Thymus (tissue), 11 donors: ENCODE results near the gene UNC13B. TPM values are rescaled to one million over a fixed set of nuclear protein-coding genes. Genes with fewer than 3 reads are reported as not detected.
"Not testable (repeated sequence)": the region's sequence is repeated elsewhere in the genome, so short reads cannot be mapped to it uniquely, and the experiment has no call there.

Source experiments
- DNase-seq, 9 donors: peaks; one replicate each; pipeline ENCODE4 v3.0.0-alpha.2; 2013; ENCODE audit warnings: low spot score in 9 of 9, low read depth in 6 of 9, missing footprints in 1 of 9
- H3K27ac ChIP-seq, 2 donors: one replicate each; pipeline ENCODE4 v1.5.1; 2013; ENCODE audit warnings: control low read depth in 1 of 2, low read depth in 1 of 2, low read length in 1 of 2, mild to moderate bottlenecking in 1 of 2, moderate library complexity in 1 of 2
- H3K27me3 ChIP-seq, 2 donors: one replicate each; pipeline ENCODE4 v1.5.1; 2013; ENCODE audit warnings: low read length in 1 of 2; ENCODE audit not compliant: control insufficient read depth in 2 of 2, insufficient read depth in 1 of 2
- H3K36me3 ChIP-seq, 2 donors: one replicate each; pipeline ENCODE4 v1.5.1; 2013; ENCODE audit warnings: low read length in 1 of 2, mild to moderate bottlenecking in 1 of 2, moderate library complexity in 1 of 2; ENCODE audit not compliant: control insufficient read depth in 2 of 2, insufficient read depth in 2 of 2
- H3K4me1 ChIP-seq, 2 donors: one replicate each; pipeline ENCODE4 v1.5.1; 2013; ENCODE audit warnings: low read length in 2 of 2; ENCODE audit not compliant: control insufficient read depth in 2 of 2, insufficient read depth in 2 of 2
- H3K4me3 ChIP-seq, 2 donors: one replicate each; pipeline ENCODE4 v1.5.1; 2013; ENCODE audit warnings: low read length in 2 of 2, control low read depth in 1 of 2, mild to moderate bottlenecking in 1 of 2
- H3K9me3 ChIP-seq, 2 donors: one replicate each; pipeline ENCODE4 v1.5.1; 2013; ENCODE audit warnings: low read length in 1 of 2, mild to moderate bottlenecking in 1 of 2; ENCODE audit not compliant: control insufficient read depth in 2 of 2, insufficient read depth in 1 of 2
- WGBS: extraction: QIAGEN DNeasy Blood & Tissue Kit; methylation state at CpG from one replicate; pipeline ENCODE4 v1.1.7; 2013; 5-methylcytosine and 5-hydroxymethylcytosine counted together
- polyA plus RNA-seq: library from polyadenylated mRNA; stranded (reverse); fragments of 200-250 nt; gene quantifications from one replicate; pipeline ENCODE4 v1.2.3, GENCODE V29; 2013
- total RNA-seq: library from RNA; stranded (reverse); fragments of 120-200 nt; gene quantifications from one replicate; pipeline ENCODE4 v1.2.4, GENCODE V29; 2013
- donor health status: healthy.

UNC13B gene
- total and polyA plus RNA-seq, 2 donors, result 3.5 to 6.9 TPM

DNA sequence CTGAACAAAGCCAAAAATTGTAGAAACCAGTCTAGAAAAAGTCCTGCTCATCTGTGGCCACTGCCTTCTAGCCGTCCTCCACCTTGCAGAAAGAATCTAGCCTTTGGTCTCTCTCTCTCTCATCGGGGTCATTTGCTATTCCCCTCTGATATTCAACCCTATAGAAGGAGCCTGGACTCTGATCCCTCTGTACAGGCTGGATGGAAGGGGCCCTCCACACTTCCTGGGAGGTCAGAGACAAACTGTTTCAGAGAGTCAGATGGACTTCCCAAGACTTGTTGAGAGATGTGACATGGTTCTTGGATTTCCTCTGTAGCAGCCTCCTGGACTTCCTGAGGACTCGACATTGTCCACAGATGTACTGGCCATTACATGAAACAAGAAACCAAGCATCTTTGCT, 243.1 kb downstream of the UNC13B start:
- H3K36me3 ChIP-seq, result no peaks in the 10 kb centered on the region
- no peak overlapping the region for H3K27ac ChIP-seq
- H3K27me3 ChIP-seq, result peaks cover 0 to 21% of the 10 kb centered on the region in 2 donors
- peaks cover 0 to 2% of the 10 kb centered on the region in 2 donors for H3K4me1 ChIP-seq
- no peak for DNase-seq
- H3K4me3 ChIP-seq, result no peak overlapping the region
- no peaks in the 10 kb centered on the region for H3K9me3 ChIP-seq
- WGBS, result 97% methylated on average over 3 of the region's 3 CpGs

DNA sequence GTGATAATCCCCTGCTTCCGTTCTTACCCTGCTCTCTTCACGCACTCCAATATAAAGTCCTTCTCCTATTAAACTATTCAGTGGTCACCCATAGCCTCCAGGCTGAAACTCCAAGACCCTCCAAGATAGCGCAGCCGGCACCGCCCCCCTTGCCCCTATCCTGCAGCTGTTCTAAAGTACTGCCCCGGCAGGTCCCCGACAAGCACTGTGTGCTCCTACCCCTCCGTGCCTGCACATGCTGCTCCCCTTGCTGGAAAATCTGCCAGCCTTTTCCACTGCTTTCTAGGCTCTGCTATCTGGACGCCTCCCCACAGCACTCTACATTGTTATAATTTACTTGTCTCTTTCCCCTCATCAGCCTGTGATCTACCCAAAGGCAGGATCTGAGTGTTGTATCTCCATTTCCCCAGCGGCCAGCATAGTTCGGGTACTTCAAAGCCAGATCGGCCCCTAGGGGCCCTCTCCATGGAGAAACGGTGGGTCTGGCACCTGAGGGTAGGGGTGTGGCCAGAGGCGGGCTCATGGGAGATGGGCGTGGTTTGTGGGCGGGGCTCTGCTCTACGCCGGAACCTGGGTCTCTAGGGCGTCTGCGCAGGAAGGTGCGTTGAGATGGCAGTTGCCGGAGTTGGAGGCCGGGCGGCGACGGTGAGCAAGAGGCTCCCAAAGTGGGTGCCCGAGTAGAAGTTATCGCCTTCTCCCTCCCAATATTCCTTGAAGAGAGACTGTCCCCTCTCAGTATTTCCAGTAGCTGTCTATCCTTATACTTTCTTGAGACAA, 244.6 kb downstream of the UNC13B start:
- peak in 7 of 9 donors; percentile 2 to 55 (median 22) for DNase-seq
- H3K4me1 ChIP-seq, result peaks cover 0 to 2% of the 10 kb centered on the region in 2 donors
- WGBS, result 51% methylated on average over 28 of the region's 28 CpGs
- no peak overlapping the region for H3K27ac ChIP-seq
- no peaks in the 10 kb centered on the region for H3K36me3 ChIP-seq
- no peaks in the 10 kb centered on the region for H3K9me3 ChIP-seq
- H3K4me3 ChIP-seq, result no peak overlapping the region
- H3K27me3 ChIP-seq, result peaks cover 0 to 21% of the 10 kb centered on the region in 2 donors

DNA sequence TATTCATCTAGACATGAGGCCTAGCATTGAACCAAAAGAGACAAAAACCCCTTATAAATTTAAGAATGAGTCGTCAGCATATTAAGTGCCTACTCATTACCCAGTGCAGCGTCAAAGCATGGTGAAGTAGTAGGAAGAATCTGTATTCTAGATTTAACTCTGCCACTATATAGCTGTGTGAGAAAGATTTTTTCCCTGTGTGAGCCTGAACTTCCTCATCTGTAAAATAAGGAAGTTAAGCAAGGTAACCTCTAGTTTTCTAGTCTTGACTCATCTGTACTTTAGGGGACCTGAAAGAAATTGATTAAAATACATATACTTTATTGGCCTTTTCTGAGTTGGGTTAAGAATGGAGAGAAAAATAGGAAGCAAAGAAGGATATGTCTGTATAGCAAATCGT, 246.0 kb downstream of the UNC13B start:
- Histone ChIP-seq H3K27me3 (peaks cover 0 to 21% of the 10 kb centered on the region in 2 donors), H3K27ac (no peak overlapping the region)
- 28% methylated on average over 3 of the region's 3 CpGs for WGBS

GRCh38 chr9:35409434-35409833, 247.6 kb downstream of the UNC13B start:
- peaks cover 0 to 21% of the 10 kb centered on the region in 2 donors for H3K27me3 ChIP-seq
- H3K4me3 ChIP-seq, H3K4me1 ChIP-seq, H3K27ac ChIP-seq, DNase-seq, H3K9me3 ChIP-seq, H3K36me3 ChIP-seq: not testable (repeated sequence)
- WGBS, result 98% methylated on average over 5 of the region's 5 CpGs

More for the DNA sequence above, 246.0 kb downstream of the UNC13B start:
- H3K4me1 ChIP-seq, result peaks cover 0 to 2% of the 10 kb centered on the region in 2 donors
- no peaks in the 10 kb centered on the region for H3K36me3 ChIP-seq
- H3K4me3 ChIP-seq, result no peak overlapping the region
- H3K9me3 ChIP-seq, result no peaks in the 10 kb centered on the region
- no peak for DNase-seq

DNA sequence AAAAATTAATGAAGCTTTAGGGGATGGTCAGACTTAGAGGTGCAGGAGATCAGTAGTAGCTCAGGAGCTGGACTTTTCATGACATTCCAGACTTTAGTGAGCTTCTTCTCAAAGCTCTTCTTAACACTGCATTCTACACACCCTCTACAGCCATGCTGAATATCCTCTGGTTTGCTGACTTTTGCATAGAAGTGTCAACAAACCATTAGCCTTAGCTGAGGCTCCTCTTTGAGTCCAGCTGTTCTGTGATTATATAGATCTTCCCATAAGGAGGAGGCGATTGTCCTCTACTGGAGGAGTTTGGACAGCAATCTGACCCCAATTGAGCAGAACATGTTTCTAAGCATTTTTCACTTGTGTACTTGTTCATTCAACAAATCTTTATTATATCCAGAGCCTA, 253.1 kb downstream of the UNC13B start:
- H3K27me3 ChIP-seq, result no peaks in the 10 kb centered on the region
- WGBS, result 97% methylated on average over 1 of the region's 1 CpG

DNA sequence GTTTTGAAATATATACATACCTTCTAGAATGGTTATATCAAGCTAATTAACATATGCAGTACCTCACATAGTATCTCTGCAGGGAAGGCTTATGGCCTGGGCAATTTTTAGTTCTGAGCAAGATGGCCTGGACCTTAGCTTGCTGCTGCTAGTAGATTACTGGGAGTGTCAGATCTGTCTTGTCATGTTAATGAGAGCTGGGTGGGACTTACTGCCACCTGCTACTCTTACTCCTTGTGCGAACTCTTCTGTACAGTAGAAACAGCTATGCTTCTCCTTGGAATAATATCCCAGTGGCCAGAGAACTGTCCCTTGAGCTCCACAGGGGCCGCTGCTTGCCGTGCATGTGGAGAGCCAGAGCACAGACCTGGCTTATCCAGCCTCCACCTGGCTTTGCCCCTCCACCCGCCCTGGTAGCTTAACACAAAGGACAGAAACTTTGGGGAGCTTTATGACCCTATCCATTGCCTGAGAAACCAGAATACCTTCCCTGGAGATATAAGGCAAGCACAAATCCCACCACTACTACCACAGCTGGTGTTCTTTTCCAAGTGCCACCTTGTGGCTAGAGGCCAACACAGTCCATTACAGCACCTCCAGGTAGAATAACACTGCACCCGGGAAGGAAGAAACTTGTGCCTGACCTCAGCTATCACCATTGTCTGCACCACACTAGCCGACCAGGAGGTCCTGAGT, 253.7 kb downstream of the UNC13B start:
- H3K9me3 ChIP-seq, result no peaks in the 10 kb centered on the region

More for the DNA sequence above, 253.1 kb downstream of the UNC13B start:
- no peak for DNase-seq
- H3K27ac ChIP-seq, result no peak overlapping the region
- H3K9me3 ChIP-seq, result no peaks in the 10 kb centered on the region
- no peaks in the 10 kb centered on the region for H3K36me3 ChIP-seq
- H3K4me3 ChIP-seq, result no peak overlapping the region
- H3K4me1 ChIP-seq, result no peaks in the 10 kb centered on the region

GRCh38 chr9:35416098-35416427, 254.3 kb downstream of the UNC13B start:
- Histone ChIP-seq H3K36me3 (no peaks in the 10 kb centered on the region), H3K4me3 (no peak overlapping the region), H3K4me1 (no peaks in the 10 kb centered on the region), H3K9me3 (no peaks in the 10 kb centered on the region), H3K27me3 (no peaks in the 10 kb centered on the region), H3K27ac (no peak overlapping the region)
- DNase-seq, result no peak
- WGBS, result 93% methylated on average over 2 of the region's 2 CpGs

More for the DNA sequence above, 253.7 kb downstream of the UNC13B start:
- DNase-seq, result no peak
- Histone ChIP-seq H3K4me3 (no peak overlapping the region), H3K36me3 (no peaks in the 10 kb centered on the region), H3K27ac (no peak overlapping the region), H3K4me1 (no peaks in the 10 kb centered on the region), H3K27me3 (no peaks in the 10 kb centered on the region)
- 89% methylated on average over 6 of the region's 6 CpGs for WGBS

- H3K4me3 ChIP-seq, result no peak overlapping the region
- no peak overlapping the region for H3K27ac ChIP-seq
- WGBS, result 99% methylated on average over 1 of the region's 1 CpG
- DNase-seq, result no peak
- H3K36me3 ChIP-seq, result no peaks in the 10 kb centered on the region
- no peaks in the 10 kb centered on the region for H3K27me3 ChIP-seq
- H3K9me3 ChIP-seq, result no peaks in the 10 kb centered on the region
- no peaks in the 10 kb centered on the region for H3K4me1 ChIP-seq
Observed at GRCh38 chr9:35422346-35422745, 260.5 kb downstream of the UNC13B start.

DNA sequence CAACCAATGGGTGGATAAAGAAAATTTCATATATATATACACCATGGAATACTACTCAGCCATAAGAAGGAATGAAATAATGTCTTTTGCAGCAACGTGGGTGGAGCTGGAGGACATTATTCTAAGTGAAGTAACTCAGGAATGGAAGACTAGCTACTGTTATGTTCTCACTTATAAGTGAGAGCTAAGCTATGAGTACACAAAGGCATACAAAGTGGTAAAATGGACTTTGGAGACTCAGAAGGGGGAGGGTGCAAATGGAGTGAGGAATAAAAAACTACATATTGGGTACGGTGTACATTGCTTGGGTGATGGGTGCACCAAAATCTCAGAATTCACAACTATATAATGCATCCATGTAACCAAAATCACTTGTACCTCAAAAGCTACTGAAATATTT, 260.9 kb downstream of the UNC13B start:
- no peak for DNase-seq
- Histone ChIP-seq H3K9me3 (no peaks in the 10 kb centered on the region), H3K4me1 (no peaks in the 10 kb centered on the region), H3K27ac (no peak overlapping the region), H3K4me3 (no peak overlapping the region), H3K36me3 (no peaks in the 10 kb centered on the region), H3K27me3 (no peaks in the 10 kb centered on the region)
- WGBS, result 81% methylated on average over 2 of the region's 2 CpGs
